NCI-H345 (cell line): ENCODE measurements around the gene CPA5.
A peak's percentile ranks its signal among the peaks of the same experiment; 100 is the strongest.

Experiments used
- DNase-seq: peaks from one replicate; lab custom pipeline; 2025; lab: John Stamatoyannopoulos, UW

The CPA5 gene

GRCh38 chr7:130332259-130333053, 12.2 kb upstream of the CPA5 start:
- no peak for DNase-seq

- DNase-seq: no peak
These were observed 10.8 kb upstream of the CPA5 start for GRCh38 chr7:130333832-130334231.

GRCh38 chr7:130334274-130334673, 10.3 kb upstream of the CPA5 start:
- no peak for DNase-seq

GRCh38 chr7:130337410-130337971, 7.1 kb upstream of the CPA5 start:
- DNase-seq: no peak

- no peak for DNase-seq
These were observed 6.4 kb upstream of the CPA5 start for GRCh38 chr7:130338233-130338632.

- no peak for DNase-seq
These were observed 2.7 kb upstream of the CPA5 start for GRCh38 chr7:130341882-130342281.

GRCh38 chr7:130342701-130343380, 1.8 kb upstream of the CPA5 start:
- DNase-seq: no peak

GRCh38 chr7:130345136-130345535, 520 bp downstream of the CPA5 start:
- DNase-seq: peak; percentile 71

GRCh38 chr7:130345725-130346124, 1.1 kb downstream of the CPA5 start:
- DNase-seq: no peak

GRCh38 chr7:130346177-130346905, 1.7 kb downstream of the CPA5 start:
- no peak for DNase-seq

GRCh38 chr7:130346941-130347340, 2.3 kb downstream of the CPA5 start:
- no peak for DNase-seq

GRCh38 chr7:130349911-130350782, 5.5 kb downstream of the CPA5 start:
- peak; percentile 40 for DNase-seq

GRCh38 chr7:130350945-130351790, 6.6 kb downstream of the CPA5 start:
- peak; percentile 79 for DNase-seq

- DNase-seq: peak; percentile 64
These were observed 7.1 kb downstream of the CPA5 start for GRCh38 chr7:130351791-130352090.

GRCh38 chr7:130352194-130353074, 7.8 kb downstream of the CPA5 start:
- DNase-seq: peak; percentile 92

GRCh38 chr7:130353196-130353595, 8.6 kb downstream of the CPA5 start:
- peak; percentile 13 for DNase-seq

GRCh38 chr7:130356121-130356875, 11.7 kb downstream of the CPA5 start:
- DNase-seq: no peak

- peak; percentile 45 for DNase-seq
These were observed 12.4 kb downstream of the CPA5 start for GRCh38 chr7:130356876-130357611.
